Activated naive CD8-positive, alpha-beta T cell treated with anti-CD3 and anti-CD28 coated beads, Interleukin-2, amount 50 U/mL, for 24 hours (primary cell): ENCODE data around the gene TULP4.

ENCODE experiments used
- ATAC-seq: fragments of 150-1000 bp; cut with Tn5 transposase; one replicate; pipeline ENCODE4 v1.10.0; 2021
- DNase-seq: peaks from one replicate; pipeline ENCODE4 v3.0.0; 2021
- H3K27ac Mint-ChIP-seq: one replicate; pipeline ENCODE4 v1.8.0; 2021; ENCODE audit warnings: mild to moderate bottlenecking, mixed read lengths
- H3K27me3 Mint-ChIP-seq: one replicate; pipeline ENCODE4 v1.8.0; 2021; ENCODE audit warnings: mixed read lengths
- H3K36me3 Mint-ChIP-seq: one replicate; pipeline ENCODE4 v1.8.0; 2021; ENCODE audit warnings: low read depth, mixed read lengths
- H3K4me1 Mint-ChIP-seq: one replicate; pipeline ENCODE4 v1.8.0; 2021; ENCODE audit warnings: mixed read lengths
- H3K4me3 Mint-ChIP-seq: one replicate; pipeline ENCODE4 v1.8.0; 2021; ENCODE audit warnings: mild to moderate bottlenecking, moderate library complexity, mixed read lengths
- H3K9me3 Mint-ChIP-seq: one replicate; pipeline ENCODE4 v1.8.0; 2021; ENCODE audit warnings: mixed read lengths

The TULP4 gene

GRCh38 chr6:158497620-158498019, 185.4 kb downstream of the TULP4 start:
- H3K4me3 Mint-ChIP-seq = no peak overlapping the region
- no peaks in the 10 kb centered on the region for H3K27me3 Mint-ChIP-seq

GRCh38 chr6:158498362-158498761, 186.1 kb downstream of the TULP4 start:
- Mint-ChIP-seq H3K36me3 (peaks cover 15% of the 10 kb centered on the region), H3K27me3 (no peaks in the 10 kb centered on the region), H3K4me1 (no peaks in the 10 kb centered on the region), H3K4me3 (no peak overlapping the region), H3K27ac (no peak overlapping the region), H3K9me3 (no peaks in the 10 kb centered on the region)
- DNase-seq (no peak), ATAC-seq (no peak)

More at GRCh38 chr6:158497620-158498019, 185.4 kb downstream of the TULP4 start:
- DNase-seq = no peak
- H3K27ac Mint-ChIP-seq = no peak overlapping the region
- H3K36me3 Mint-ChIP-seq = peaks cover 13% of the 10 kb centered on the region
- ATAC-seq = no peak
- H3K9me3 Mint-ChIP-seq = no peaks in the 10 kb centered on the region
- no peaks in the 10 kb centered on the region for H3K4me1 Mint-ChIP-seq

GRCh38 chr6:158499601-158500000, 187.3 kb downstream of the TULP4 start:
- DNase-seq = no peak
- no peak for ATAC-seq
- Mint-ChIP-seq H3K36me3 (peaks cover 11% of the 10 kb centered on the region), H3K27ac (no peak overlapping the region), H3K4me1 (no peaks in the 10 kb centered on the region), H3K4me3 (no peak overlapping the region), H3K9me3 (no peaks in the 10 kb centered on the region), H3K27me3 (no peaks in the 10 kb centered on the region)

DNA sequence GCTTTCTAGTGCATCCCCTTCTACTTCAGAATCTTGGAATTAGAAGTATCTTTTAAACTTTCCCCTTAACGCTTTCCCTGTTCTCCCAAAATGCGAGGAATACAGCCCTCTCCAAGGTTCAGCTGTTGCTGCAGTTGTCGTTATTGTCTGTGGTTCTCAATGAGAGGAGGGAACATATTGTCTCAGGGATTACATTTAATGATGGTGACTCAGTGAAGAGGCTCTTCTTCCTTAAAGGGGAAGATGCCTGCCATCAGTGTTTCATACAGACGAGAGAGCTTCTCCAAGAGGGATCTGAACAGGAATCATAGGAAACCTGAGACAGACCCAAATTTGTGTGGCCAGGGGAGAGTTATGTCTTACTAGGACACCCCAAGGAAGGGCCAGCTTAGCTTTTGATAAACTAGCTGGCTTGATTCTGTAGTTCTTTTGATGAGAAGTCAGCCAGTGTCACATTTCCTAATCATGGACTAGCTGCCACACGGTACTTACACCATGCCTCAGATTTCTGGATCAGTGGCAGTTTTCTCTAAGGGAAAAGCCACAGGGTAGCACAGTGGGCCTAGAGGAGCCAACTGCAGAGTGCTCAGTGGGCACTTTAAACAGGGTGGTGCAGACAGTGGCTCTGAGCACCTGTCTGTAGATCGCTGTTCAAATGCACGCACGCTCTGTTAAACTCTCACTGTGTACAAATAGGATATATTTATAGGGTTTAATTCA, 187.9 kb downstream of the TULP4 start:
- Mint-ChIP-seq H3K36me3 (peaks cover 12% of the 10 kb centered on the region), H3K27ac (no peak overlapping the region), H3K27me3 (no peaks in the 10 kb centered on the region), H3K4me1 (no peaks in the 10 kb centered on the region), H3K4me3 (no peak overlapping the region), H3K9me3 (no peaks in the 10 kb centered on the region)
- DNase-seq (no peak), ATAC-seq (no peak)

GRCh38 chr6:158501360-158502262, 189.3 kb downstream of the TULP4 start:
- Mint-ChIP-seq H3K9me3 (no peaks in the 10 kb centered on the region), H3K27ac (no peak overlapping the region), H3K36me3 (peaks cover 14% of the 10 kb centered on the region), H3K4me1 (no peaks in the 10 kb centered on the region), H3K27me3 (no peaks in the 10 kb centered on the region), H3K4me3 (no peak overlapping the region)
- ATAC-seq (no peak), DNase-seq (no peak)

- H3K9me3 Mint-ChIP-seq = no peaks in the 10 kb centered on the region
- H3K4me1 Mint-ChIP-seq = no peaks in the 10 kb centered on the region
- H3K4me3 Mint-ChIP-seq = no peak overlapping the region
- ATAC-seq (no peak), DNase-seq (no peak)
- peaks cover 16% of the 10 kb centered on the region for H3K36me3 Mint-ChIP-seq
- no peak overlapping the region for H3K27ac Mint-ChIP-seq
- no peaks in the 10 kb centered on the region for H3K27me3 Mint-ChIP-seq
Measured at GRCh38 chr6:158502263-158502950, 190.1 kb downstream of the TULP4 start.

DNA sequence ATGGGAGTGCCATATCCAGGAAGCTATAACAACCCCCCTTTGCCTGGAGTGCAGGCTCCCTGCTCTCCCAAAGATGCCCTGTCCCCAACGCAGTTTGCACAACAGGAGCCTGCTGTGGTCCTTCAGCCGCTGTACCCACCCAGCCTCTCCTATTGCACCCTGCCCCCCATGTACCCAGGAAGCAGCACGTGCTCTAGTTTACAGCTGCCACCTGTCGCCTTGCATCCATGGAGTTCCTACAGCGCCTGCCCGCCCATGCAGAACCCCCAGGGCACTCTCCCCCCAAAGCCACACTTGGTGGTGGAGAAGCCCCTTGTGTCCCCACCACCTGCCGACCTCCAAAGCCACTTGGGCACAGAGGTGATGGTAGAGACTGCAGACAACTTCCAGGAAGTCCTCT, 191.0 kb downstream of the TULP4 start:
- H3K27me3 Mint-ChIP-seq = no peaks in the 10 kb centered on the region
- ATAC-seq (no peak), DNase-seq (no peak)
- no peaks in the 10 kb centered on the region for H3K9me3 Mint-ChIP-seq
- no peak overlapping the region for H3K27ac Mint-ChIP-seq
- H3K4me1 Mint-ChIP-seq = no peaks in the 10 kb centered on the region
- H3K4me3 Mint-ChIP-seq = no peak overlapping the region
- H3K36me3 Mint-ChIP-seq = peaks cover 20% of the 10 kb centered on the region

DNA sequence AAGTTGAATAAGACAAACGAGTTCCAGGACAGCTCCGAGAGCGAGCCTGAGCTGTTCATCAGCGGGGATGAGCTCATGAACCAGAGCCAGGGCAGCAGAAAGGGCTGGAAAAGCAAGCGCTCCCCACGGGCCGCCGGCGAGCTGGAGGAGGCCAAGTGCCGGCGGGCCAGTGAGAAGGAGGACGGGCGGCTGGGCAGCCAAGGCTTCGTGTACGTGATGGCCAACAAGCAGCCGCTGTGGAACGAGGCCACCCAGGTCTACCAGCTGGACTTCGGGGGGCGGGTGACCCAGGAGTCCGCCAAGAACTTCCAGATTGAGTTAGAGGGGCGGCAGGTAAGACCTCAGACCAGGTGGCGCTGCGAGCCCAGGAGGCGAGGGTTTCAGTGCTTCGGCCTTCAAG, 191.6 kb downstream of the TULP4 start:
- ATAC-seq (no peak), DNase-seq (no peak)
- Mint-ChIP-seq H3K36me3 (peaks cover 20% of the 10 kb centered on the region), H3K27me3 (no peaks in the 10 kb centered on the region), H3K27ac (no peak overlapping the region), H3K4me3 (no peak overlapping the region), H3K4me1 (no peaks in the 10 kb centered on the region), H3K9me3 (no peaks in the 10 kb centered on the region)

- Mint-ChIP-seq H3K36me3 (peaks cover 20% of the 10 kb centered on the region), H3K4me3 (no peak overlapping the region), H3K27ac (no peak overlapping the region), H3K9me3 (no peaks in the 10 kb centered on the region), H3K27me3 (no peaks in the 10 kb centered on the region), H3K4me1 (no peaks in the 10 kb centered on the region)
- no peak for DNase-seq
- no peak for ATAC-seq
Measured at GRCh38 chr6:158505194-158505593, 192.9 kb downstream of the TULP4 start.

DNA sequence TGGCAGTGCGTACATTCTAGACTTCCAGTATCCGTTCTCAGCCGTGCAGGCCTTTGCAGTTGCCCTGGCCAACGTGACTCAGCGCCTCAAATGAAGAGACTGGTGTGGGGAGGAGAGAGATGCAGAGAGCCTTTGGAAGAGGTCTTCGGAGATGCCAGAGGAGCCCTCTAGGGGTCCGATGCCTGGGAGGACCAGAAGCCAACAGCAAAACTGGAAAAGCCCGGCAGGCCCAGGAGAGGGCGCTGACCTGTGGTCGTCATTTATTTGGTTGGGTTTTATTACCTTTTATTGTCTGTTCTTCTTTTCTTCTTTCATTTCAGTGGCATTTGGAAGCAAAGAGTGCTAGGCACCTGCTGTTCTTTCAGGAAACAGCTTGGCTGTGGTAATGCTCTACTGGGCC, 194.3 kb downstream of the TULP4 start:
- DNase-seq = no peak
- Mint-ChIP-seq H3K9me3 (no peaks in the 10 kb centered on the region), H3K4me3 (no peak overlapping the region), H3K27ac (no peak overlapping the region), H3K4me1 (no peaks in the 10 kb centered on the region), H3K36me3 (peaks cover 15% of the 10 kb centered on the region), H3K27me3 (no peaks in the 10 kb centered on the region)
- no peak for ATAC-seq

DNA sequence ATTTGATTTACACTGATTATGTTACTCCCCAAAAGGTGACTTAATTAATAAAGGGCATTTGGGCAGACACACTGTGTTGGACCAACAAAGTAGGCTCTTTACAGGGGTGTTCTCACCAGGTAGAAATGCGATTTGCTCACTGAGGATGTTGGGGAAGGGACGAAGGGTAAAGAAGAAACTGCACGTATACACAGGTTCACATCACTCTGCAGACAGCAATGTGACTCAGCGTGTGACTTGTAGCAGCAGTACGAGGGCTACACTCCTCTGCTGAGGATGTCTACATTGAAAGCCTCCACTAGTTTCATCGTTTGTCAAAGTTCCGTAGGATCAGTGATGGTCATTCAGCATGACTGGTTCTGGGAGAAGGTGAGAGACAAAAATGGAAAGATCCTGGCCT, 194.9 kb downstream of the TULP4 start:
- Mint-ChIP-seq H3K9me3 (no peaks in the 10 kb centered on the region), H3K4me1 (no peaks in the 10 kb centered on the region), H3K36me3 (peaks cover 14% of the 10 kb centered on the region), H3K27me3 (no peaks in the 10 kb centered on the region), H3K4me3 (no peak overlapping the region), H3K27ac (no peak overlapping the region)
- DNase-seq (no peak), ATAC-seq (no peak)

- Mint-ChIP-seq H3K9me3 (no peaks in the 10 kb centered on the region), H3K27me3 (no peaks in the 10 kb centered on the region), H3K36me3 (peaks cover 12% of the 10 kb centered on the region), H3K4me1 (no peaks in the 10 kb centered on the region), H3K27ac (no peak overlapping the region), H3K4me3 (no peak overlapping the region)
- ATAC-seq = no peak
- no peak for DNase-seq
Measured at GRCh38 chr6:158508450-158508849, 196.2 kb downstream of the TULP4 start.

GRCh38 chr6:158509465-158509864, 197.2 kb downstream of the TULP4 start:
- peaks cover 11% of the 10 kb centered on the region for H3K36me3 Mint-ChIP-seq
- no peak for ATAC-seq
- H3K4me1 Mint-ChIP-seq = peaks cover 8% of the 10 kb centered on the region
- H3K27ac Mint-ChIP-seq = no peak overlapping the region
- no peak for DNase-seq
- no peaks in the 10 kb centered on the region for H3K9me3 Mint-ChIP-seq
- H3K4me3 Mint-ChIP-seq = no peak overlapping the region
- H3K27me3 Mint-ChIP-seq = no peaks in the 10 kb centered on the region

DNA sequence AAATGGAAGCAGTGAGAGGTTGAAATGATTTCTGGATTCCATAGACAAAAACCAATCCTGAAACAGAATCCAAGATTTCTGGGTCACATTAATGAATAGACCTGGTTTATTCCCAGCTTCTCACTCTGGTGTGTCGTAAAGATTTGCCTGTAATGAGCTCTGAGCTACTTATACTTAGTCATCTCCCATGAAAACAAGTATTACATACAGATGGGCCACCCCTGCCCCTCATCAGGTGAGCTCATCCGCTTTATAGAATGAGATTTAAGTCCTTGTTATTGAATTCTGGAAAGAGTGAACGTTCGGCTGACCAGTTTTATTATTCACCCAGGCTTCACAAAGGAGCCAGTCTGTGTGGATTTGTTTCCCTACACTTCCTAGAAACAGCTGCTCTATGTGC, 200.5 kb downstream of the TULP4 start:
- Mint-ChIP-seq H3K4me1 (peaks cover 17% of the 10 kb centered on the region), H3K9me3 (no peaks in the 10 kb centered on the region), H3K4me3 (no peak overlapping the region), H3K27me3 (peaks cover 15% of the 10 kb centered on the region), H3K27ac (no peak overlapping the region), H3K36me3 (no peaks in the 10 kb centered on the region)
- DNase-seq (no peak), ATAC-seq (no peak)

- peaks cover 23% of the 10 kb centered on the region for H3K27me3 Mint-ChIP-seq
- H3K36me3 Mint-ChIP-seq = no peaks in the 10 kb centered on the region
- no peak for DNase-seq
- H3K9me3 Mint-ChIP-seq = no peaks in the 10 kb centered on the region
- no peak for ATAC-seq
- H3K4me3 Mint-ChIP-seq = no peak overlapping the region
- no peak overlapping the region for H3K27ac Mint-ChIP-seq
- H3K4me1 Mint-ChIP-seq = peaks cover 26% of the 10 kb centered on the region
Measured at GRCh38 chr6:158514176-158514575, 201.9 kb downstream of the TULP4 start.
